ENCODE measurements around the gene APBA2.

APBA2 gene

DNA sequence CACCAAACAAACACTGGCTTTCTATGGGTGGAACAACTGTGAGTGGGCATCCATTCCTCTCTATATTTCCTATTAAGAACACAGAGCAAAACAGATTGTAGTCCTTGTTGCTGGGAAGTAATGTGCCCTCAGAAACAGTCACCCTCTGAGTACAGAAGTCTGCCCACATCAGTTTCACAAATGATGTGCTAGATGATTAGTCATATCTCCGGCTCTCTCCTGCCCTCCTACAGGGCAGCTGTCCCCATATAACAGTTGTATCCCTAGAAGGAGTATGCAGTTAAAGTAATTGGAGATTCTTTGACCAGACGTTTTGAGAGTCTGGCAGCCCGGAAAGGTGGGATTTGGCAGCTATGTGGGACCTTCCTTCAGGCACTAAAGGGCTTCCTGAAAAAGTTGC lies 159.9 kb downstream of the APBA2 start:
- DNase-seq, result no peak

DNA sequence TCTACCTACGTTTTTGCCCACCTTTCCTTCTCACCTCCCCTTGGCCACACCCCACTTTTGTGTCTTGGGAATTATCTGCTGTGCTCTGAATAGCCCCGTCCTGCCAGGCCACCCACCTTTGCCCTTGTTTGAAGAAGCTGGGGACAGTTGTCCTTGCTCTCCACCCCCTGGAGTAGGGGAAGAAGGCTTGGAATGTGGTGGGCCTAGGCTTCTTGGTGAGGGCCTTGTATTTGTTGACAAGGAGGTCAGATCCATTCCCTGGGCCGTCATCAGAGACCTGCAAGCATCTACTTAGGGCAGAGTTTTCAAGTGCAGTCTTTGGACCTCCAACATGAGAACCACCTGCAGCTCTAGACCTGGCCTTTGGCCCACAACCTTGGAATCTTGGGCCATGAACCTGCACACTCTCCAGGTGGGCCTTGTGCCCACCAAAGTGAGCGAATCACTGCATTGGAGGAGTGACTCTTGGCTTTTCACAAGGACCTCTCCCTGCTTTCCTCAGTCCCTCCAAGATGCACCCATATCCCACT lies 160.6 kb downstream of the APBA2 start:
- DNase-seq, result no peak

DNA sequence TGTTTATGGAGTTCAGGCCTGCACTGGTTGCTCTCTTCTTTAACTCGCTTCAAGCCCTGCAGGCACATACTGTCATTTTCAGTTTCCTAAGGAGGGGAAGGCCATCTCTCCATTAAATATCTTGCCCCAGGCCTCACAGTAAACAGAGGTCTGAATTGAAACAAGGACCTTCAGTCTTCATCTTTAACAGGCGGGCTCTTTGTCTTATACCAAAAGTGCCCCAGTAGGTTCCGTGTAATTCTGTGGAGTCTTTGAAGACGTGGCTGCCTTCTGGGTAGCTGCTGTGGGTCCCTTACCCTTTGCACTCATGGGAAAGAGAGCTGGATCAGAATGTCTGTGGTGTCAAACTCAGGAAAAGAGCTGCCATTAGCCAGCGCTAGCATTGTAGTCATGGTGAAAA lies 161.2 kb downstream of the APBA2 start:
- DNase-seq, result no peak

DNA sequence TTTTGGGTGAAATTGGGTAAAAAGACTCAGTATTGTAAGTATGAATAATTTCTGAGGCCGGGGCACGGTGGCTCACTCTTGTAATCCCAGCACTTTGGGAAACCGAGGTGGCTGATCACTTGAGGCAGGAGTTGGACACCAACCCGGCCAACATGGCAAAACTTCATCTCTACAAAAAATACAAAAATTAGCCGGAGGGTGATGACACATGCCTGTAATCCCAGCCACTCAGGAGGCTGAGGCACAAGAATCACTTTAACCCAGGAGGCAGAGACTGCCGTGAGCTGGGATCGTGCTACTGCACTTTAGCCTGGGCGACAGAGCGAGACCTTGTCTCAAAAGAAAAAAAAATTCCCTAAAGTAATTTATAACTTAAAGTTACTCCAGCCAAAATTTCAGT lies 162.2 kb downstream of the APBA2 start:
- no peak for DNase-seq

DNA sequence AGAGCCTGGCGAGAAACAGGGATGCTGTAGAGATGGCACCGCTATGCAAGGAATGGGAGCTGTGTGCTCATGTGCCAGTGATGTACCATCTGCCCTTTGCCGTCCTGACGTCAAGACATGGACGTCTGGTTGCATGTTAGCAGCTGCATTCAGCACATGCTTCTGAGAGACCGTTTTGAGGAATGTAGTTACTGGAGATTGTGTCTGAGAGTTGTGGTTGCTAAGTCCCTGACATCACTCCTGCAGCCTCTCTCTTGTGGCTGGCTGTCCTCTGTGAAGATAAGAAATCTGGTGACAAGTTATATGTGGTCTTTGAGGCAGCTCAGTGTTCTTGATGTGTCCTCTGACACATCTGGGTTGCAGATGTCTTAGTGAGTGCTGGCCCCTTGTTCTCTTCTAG lies 165.1 kb downstream of the APBA2 start:
- DNase-seq, result no peak

DNA sequence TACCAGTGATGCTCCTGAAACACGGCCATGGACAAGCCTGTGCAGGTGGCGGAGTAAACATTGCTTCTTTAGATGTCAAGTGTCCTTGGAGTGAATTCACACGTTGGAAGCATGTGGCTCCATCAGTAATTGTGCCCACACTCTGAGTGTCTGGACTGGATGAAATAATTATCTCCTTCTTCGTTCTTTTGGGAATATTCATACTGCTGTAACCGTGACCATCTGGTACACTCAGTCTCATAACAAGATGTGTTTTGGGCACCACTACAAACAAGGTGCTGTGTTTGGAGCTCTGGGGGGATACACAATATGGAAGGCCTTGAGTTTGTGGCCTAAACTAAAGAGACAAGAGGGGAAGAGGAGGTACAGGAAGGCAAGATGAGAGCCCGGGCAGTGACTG lies 165.6 kb downstream of the APBA2 start:
- no peak for DNase-seq

DNA sequence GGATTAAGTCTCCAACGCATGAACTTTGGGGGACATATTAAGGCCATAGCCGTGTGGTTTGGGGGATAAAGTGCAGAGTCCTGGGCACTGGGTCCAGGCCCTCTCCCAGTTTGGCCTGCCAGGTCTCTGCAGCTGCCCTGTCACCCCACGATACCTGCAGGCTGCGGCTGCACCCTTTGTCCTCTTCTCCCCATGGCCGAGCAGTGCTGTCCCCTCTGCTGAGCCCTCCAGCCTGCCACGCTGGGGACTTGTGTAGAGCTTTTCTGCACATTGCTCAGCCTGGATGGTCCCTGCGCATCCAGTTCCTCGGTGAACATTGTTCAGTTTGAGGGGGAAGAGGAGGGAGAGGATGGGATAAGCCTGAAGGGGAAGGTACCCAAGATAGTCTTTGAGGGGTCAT lies 167.2 kb downstream of the APBA2 start:
- DNase-seq, result no peak

DNA sequence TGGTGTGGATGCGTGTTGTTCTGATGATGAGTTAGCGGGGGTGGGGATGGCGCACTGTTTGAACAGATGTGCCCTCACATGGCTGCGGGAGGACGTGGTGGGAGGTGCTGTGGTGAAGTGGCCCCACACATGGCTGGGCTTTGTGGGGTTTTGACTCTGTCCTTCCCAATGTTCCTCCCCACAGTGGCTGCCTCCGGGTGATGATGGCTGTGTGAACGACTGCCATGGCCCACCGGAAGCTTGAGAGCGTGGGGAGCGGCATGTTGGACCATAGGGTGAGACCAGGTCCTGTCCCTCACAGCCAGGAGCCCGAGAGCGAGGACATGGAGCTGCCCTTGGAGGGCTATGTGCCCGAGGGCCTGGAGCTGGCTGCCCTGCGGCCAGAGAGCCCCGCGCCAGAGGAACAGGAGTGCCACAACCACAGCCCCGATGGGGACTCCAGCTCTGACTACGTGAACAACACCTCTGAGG lies 167.9 kb downstream of the APBA2 start:
- DNase-seq, result no peak

DNA sequence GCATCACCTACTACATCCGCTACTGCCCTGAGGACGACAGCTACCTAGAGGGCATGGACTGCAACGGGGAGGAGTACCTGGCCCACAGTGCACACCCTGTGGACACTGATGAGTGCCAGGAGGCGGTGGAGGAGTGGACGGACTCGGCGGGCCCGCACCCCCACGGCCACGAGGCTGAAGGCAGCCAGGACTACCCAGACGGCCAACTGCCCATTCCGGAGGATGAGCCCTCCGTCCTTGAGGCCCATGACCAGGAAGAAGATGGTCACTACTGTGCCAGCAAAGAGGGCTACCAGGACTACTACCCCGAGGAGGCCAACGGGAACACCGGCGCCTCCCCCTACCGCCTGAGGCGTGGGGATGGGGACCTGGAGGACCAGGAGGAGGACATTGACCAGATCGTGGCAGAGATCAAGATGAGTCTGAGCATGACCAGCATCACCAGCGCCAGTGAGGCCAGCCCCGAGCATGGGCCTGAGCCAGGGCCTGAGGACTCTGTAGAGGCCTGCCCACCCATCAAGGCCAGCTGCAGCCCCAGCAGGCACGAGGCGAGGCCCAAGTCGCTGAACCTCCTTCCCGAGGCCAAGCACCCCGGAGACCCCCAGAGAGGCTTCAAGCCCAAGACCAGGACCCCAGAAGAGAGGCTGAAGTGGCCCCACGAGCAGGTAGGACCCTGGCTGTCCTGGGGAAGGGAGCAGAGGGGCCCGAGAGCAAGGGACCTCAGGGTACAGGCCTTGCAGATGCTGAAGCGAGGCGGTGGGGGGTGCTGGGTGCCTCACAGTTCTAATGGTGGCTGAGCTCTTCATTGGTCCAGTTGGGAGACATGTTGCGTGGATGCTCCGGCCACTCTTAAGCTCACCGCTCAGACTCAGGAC lies 168.6 kb downstream of the APBA2 start:
- no peak for DNase-seq

DNA sequence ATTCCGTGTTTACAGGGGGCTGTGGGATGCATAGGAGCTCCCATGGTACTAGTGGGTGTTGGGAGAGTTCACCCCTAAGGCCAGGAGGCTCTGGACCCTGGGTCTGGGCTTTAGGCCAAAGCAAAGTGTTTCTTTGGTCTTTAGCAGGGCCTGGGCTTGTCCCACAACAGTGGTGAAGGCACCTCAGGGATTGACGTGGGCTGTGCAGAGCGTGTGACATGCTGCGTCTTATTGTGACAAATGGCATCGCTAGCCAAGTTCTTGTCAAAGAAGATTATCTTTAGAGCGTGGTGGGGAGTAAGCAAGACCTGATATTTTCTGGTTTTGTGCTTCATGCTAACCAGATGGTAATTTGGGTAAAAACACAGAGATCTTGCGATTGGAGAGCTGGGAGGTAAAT lies 170.1 kb downstream of the APBA2 start:
- no peak for DNase-seq

DNA sequence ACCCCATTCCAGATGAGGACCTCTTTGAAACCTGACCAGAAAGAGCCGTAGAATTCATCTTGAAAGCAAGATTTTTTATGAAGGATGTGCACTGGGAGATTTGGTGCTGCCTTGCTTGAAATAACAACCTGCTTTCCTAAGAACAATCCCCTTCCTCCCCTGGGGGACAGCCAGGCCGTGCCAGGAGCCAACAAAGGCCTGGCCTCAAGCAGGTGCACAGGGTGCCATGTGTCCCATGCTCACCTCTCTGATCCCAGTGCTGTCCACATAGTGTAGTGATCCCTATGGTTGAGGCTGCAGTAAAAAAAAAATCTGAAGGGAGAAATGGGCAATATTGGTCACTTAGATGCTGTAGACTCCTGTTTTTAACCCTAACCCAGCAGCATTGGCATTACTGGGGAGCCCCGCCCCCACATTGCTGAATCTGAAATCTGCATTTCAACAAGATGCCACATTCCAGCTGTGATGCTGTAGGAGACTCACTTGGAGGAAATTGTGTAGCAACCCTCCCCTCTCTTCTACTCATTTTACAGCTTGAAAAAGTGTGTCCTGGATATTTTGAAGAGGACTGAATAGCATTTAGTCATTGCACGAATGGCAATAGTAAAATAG lies 171.2 kb downstream of the APBA2 start:
- DNase-seq, result no peak

DNA sequence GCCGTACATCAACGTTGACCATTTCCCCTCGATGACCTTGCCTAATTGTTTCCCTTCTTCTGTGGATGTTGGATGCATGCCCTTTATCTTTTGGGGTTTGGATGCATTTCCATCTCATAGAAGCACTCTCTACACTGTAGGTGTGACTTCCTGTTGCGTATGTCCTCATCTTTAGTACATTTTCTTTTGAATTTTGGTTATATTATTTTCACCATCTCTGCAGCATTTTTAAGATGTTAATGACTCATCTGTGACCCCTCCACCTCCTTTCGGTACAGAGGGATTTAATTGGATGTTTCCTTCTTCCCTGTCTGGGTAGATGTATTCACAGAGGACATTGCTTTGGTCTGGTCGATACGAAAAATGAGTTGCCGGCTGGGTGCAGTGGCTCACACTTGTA lies 172.1 kb downstream of the APBA2 start:
- DNase-seq, result no peak

DNA sequence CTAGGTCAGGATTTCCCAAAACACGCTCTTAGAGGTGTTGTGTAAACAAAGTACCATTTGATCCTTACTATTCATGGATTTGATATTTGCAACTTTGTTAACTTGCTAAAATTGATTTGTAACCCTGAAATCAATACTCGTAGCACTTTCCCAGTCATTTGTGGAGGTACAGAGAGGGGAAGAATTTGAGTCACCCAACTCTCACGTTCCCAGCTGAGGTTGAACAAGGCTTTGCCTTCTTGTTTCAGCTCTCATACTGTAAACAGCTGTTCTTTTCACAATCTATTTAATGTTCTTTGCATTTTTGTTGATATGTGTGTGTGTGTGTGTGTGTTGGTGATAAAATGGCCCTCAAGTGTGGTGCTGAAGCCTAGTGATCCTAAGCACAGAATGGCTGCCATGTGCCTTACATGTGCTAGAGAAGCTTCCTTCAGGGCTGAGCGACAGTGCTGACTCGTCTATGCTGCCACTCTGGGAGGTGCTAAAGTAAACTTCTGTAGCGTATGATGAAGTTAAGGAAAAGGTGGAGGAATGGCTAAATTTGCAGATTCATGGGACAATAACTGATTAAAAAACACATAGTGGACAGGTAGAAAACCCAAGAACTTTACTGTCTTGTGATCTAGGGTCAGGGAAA lies 173.2 kb downstream of the APBA2 start:
- no peak for DNase-seq

DNA sequence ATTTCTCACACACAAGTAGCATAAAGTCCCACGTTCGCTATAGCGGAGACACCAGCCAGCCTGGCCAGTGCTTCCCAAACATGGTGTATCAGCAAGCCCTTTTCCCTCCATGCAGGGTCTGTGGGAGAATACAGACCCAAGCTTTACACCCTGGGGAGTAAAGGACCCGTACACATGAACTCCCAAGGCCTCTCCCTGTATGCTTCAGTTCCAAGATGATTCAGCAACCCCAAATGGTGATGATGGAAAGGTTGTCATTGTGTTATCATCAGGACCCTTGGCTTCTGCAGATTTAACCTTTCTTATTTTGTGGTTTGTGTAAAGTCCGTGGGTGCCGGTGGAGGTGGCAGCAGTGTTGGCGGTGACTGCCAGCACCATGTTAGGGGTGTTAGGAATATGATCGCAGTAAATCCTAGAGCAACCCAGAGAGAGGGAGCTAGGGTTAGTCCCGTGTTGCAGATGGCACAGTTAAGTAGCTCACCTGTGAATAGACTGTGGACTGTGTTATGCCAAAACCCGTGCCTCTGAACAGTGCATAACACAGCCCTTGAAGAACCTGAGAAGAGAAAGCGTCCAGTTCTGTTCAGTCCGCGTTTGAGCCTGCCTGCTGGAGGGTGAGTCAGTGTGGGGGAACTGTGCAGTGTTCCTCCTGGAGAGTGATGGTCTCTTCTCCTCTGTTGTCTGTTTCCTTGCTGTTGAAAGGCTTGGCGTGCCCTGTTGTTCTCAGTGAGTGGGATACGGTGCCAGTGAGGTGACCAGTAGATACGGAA lies 174.3 kb downstream of the APBA2 start:
- DNase-seq, result no peak

DNA sequence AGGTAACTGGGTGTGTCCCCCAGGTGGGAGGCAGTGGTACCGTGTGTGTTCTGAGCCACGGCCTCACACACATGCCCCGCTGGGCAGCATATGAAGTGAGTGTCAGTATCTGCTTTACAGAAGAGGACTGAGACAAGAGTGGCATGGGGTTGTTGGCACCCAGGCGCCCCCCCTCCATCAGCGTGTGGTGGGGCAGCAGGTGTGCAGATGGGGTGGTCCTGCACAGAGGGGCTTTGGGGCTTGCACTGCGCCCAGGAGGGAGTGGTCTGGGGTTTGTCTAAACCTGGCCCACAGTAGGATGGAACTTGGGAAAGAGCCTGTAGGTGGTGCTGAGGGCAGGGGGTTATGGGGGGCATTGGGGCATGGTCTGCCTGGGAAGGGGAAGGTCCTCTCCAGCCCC lies 176.0 kb downstream of the APBA2 start:
- no peak for DNase-seq

DNA sequence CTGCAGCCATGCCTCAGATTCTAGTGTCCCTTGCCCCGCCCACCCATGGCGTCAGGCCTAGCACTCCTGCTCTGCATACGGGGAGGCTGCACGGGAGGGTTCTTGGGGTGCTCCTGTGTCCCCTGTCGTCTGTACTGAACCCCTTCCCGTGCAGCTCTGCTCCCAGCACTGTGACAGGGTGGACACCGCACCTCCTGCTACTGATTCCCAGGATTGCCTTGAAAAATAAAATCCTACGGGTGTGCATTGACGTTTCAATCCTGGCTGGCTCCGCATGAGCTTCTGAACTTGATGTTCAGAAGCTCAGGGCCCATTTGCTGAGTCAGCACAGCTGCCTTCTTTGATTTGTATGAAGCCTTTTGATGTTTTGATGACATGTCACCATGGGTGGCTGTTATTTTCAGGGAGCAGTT lies 176.4 kb downstream of the APBA2 start:
- no peak for DNase-seq

DNA sequence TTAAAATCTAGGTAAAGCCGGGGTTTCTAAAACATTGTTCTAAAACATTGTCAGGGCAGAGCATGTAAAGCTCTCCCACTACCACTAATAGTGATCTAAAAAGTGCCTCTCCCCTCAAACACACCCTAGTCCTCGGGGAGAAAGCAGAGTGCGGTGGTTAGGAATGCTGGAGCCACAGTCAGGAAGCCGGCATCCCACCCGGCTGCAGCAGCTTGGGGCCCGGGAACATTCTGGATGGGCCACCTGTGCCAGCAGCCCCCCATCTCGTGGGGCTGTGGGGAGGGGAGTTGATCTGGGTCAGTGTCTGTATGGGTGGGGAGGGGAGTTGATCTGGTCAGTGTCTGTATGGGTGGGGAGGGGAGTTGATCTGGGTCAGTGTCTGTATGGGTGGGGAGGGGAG lies 176.9 kb downstream of the APBA2 start:
- no peak for DNase-seq

DNA sequence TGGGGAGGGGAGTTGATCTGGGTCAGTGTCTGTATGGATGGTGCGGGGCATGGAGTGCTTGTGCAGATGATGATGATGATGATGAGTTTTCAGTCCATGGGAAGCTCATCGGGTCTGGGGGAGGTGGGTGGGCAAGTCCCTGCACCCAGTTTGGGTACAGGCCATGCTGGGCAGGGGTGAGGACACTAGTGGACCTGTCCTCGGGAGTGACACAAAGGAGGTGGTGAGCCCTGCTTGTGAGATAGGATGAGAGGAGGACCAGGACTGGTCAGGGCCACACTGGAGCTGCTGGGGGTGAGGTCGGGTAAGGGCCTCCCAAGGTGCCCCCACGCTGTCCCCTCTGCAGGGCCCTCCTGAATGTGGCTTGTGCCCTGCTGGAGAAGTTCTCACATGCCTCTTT lies 177.9 kb downstream of the APBA2 start:
- no peak for DNase-seq

DNA sequence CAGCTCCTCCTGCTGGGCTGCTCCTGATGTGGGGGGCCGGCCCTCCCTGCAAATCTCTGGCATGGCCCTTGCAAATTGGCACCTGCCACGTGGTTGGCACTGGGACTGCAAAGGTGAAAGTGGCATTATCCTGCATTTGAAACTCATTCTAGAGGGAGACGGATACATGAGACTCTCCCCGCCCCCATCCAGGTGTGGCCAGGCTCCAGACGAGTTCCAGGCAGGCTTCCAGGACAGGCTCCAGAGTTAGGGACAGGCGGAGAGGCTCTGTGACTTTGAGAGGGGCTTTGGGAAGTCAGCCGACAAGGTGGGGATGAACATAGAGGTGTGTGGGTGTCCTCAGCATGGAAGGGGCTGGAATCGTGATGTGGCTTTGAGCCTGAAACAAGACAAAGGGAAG lies 178.5 kb downstream of the APBA2 start:
- DNase-seq, result no peak

DNA sequence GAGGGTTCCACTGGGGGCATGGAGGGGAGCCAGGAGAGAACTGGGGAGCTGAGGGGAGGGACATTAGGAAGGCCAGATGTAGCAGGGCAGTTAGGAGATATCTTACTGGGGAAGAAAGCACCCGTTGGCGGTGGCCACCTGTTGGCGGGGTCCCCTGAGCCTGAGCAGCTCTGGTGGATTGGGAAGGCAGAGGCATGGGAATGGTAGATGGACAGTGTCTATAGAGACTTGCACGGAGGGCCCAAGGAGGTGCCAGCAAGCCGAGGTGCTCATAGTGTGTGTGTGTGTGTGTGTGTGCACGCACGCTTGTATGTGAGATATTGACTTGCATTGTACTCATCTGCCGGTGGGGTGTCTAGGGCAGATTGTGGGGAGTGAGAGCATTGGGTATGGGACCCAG lies 179.0 kb downstream of the APBA2 start:
- no peak for DNase-seq

DNA sequence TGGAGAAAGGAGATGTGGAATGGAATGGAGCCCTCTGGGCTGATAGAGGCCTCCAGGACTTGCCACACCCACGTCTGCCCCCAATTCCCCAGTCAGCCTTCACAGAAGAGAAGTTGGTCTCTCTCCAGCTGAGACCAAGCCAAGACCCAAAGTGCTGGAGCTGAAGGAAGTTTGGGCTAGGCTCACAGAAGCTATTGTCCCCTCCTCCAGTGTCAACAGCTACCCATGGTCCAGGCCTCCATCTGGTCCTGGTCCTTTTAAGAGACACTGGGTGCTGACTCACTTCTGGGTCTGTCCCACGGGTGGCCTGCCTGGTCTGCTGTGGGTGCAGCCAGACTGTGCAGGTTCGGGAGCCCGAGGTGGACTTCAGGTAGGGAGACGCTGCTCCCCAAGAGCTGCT lies 179.8 kb downstream of the APBA2 start:
- DNase-seq, result no peak

DNA sequence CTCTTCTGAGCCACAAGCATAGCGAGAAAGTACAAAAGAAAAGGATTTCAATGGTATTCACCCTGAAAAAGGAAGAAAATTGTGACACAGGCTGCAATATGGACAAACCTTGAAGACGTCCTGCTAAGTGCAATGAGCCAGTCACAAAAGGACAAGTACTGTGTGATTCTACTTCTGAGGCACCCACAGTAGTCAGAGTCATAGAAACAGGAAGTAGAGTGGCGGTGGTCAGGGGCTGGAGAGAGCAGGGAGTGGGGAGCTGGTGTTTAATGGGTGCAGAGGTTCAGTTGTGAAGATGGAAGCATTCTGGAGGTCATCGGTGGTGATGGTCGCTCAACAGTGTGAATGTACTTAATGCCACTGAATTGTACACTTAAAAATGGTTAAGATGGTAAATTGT lies 180.5 kb downstream of the APBA2 start:
- no peak for DNase-seq

DNA sequence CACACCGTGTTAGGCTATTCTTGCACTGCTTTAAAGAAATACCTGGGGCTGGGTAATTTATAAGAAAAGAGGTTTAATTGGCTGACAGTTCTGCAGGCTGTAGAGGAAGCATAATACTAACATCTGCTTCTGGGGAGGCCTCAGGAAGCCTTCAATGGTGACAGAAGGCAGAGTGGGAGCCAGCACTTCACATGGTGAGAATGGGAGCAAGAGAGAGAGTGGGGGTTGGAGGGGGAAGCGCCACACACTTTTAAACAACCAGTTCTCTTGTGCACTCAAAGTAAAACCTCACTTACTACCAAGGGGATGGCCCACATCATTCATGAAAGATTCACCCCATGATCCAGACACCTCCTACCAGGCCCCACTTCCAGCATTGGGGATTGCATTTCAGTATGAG lies 181.1 kb downstream of the APBA2 start:
- DNase-seq, result no peak
